H9 (cell line): ENCODE measurements around the gene VTCN1. TPM values are rescaled to one million over a fixed set of nuclear protein-coding genes. Genes with fewer than 3 reads are reported as not detected.

Experiments used
- DNase-seq: peaks from one replicate; pipeline ENCODE4 v3.0.0-alpha.2; 2017
- H2AFZ ChIP-seq: one replicate; pipeline ENCODE4 v1.6.1; 2013; ENCODE audit warnings: mild to moderate bottlenecking, low read length, control low read depth, moderate library complexity
- H2AK5ac ChIP-seq: 2 replicates; pipeline ENCODE4 v1.6.1; 2013; ENCODE audit warnings: low read length, control low read depth, mixed read lengths; ENCODE audit not compliant: insufficient read length
- H2BK120ac ChIP-seq: one replicate; pipeline ENCODE4 v1.6.1; 2013; ENCODE audit warnings: low read depth, mild to moderate bottlenecking, low read length, control low read depth, inconsistent platforms; ENCODE audit not compliant: poor library complexity, severe bottlenecking
- H2BK12ac ChIP-seq: 2 replicates; pipeline ENCODE4 v1.6.1; 2013; ENCODE audit warnings: low read length, control low read depth, mixed read lengths, low read depth; ENCODE audit not compliant: insufficient read length
- H2BK15ac ChIP-seq: 2 replicates; pipeline ENCODE4 v1.6.1; 2013; ENCODE audit warnings: low read depth, low read length, control low read depth
- H2BK20ac ChIP-seq: one replicate; pipeline ENCODE4 v1.6.1; 2013; ENCODE audit warnings: low read depth, mild to moderate bottlenecking, low read length, control low read depth, inconsistent platforms; ENCODE audit not compliant: poor library complexity, severe bottlenecking
- H2BK5ac ChIP-seq: 2 replicates; pipeline ENCODE4 v1.6.1; 2013; ENCODE audit warnings: low read length, control low read depth, mixed read lengths; ENCODE audit not compliant: insufficient read length
- H3K14ac ChIP-seq: 2 replicates; pipeline ENCODE4 v1.6.1; 2013; ENCODE audit warnings: low read length, control low read depth; ENCODE audit not compliant: insufficient read depth
- H3K18ac ChIP-seq: 2 replicates; pipeline ENCODE4 v1.6.1; 2013; ENCODE audit warnings: low read depth, mild to moderate bottlenecking, mixed read lengths, low read length, control low read depth; ENCODE audit not compliant: insufficient read length
- H3K23ac ChIP-seq: 2 replicates; pipeline ENCODE4 v1.6.1; 2013; ENCODE audit warnings: low read length, control low read depth, mixed read lengths, low read depth; ENCODE audit not compliant: insufficient read length
- H3K23me2 ChIP-seq: 2 replicates; pipeline ENCODE4 v1.6.1; 2013; ENCODE audit warnings: low read depth, mild to moderate bottlenecking, mixed read lengths, low read length, control low read depth; ENCODE audit not compliant: insufficient read length, poor library complexity, severe bottlenecking
- H3K27ac ChIP-seq: 2 replicates; pipeline ENCODE4 v1.5.1; 2013; ENCODE audit warnings: low read length, control low read depth, mixed read lengths, low read depth; ENCODE audit not compliant: insufficient read length
- H3K27me3 ChIP-seq: 2 replicates; pipeline ENCODE4 v1.6.1; 2013; ENCODE audit warnings: low read length, control low read depth, inconsistent platforms; ENCODE audit not compliant: insufficient read depth
- H3K4ac ChIP-seq: 2 replicates; pipeline ENCODE4 v1.6.1; 2013; ENCODE audit warnings: low read depth, mild to moderate bottlenecking, control low read depth, inconsistent platforms, low read length, moderate library complexity
- H3K4me1 ChIP-seq: 2 replicates; pipeline ENCODE4 v1.6.1; 2013; ENCODE audit warnings: low read length, control low read depth, inconsistent platforms; ENCODE audit not compliant: insufficient read depth
- H3K4me2 ChIP-seq: 2 replicates; pipeline ENCODE4 v1.6.1; 2013; ENCODE audit warnings: low read length, control low read depth, mixed read lengths; ENCODE audit not compliant: insufficient read length, insufficient read depth
- H3K56ac ChIP-seq: 2 replicates; pipeline ENCODE4 v1.6.1; 2013; ENCODE audit warnings: low read depth, mild to moderate bottlenecking, mixed read lengths, low read length, control low read depth; ENCODE audit not compliant: insufficient read length
- H3K79me1 ChIP-seq: 2 replicates; pipeline ENCODE4 v1.6.1; 2013; ENCODE audit warnings: low read depth, mild to moderate bottlenecking, moderate library complexity, low read length, control low read depth, inconsistent platforms; ENCODE audit not compliant: insufficient read depth, poor library complexity, severe bottlenecking
- H3K79me2 ChIP-seq: 2 replicates; pipeline ENCODE4 v1.6.1; 2013; ENCODE audit warnings: low read length, control low read depth, inconsistent platforms; ENCODE audit not compliant: insufficient read depth
- H3K9ac ChIP-seq: 2 replicates; pipeline ENCODE4 v1.6.1; 2013; ENCODE audit warnings: low read length, control low read depth, mixed read lengths; ENCODE audit not compliant: insufficient read length; ENCODE audit errors: extremely low read depth
- H3K9me3 ChIP-seq: one replicate; pipeline ENCODE4 v1.6.1; 2013; ENCODE audit warnings: low read depth, low read length, inconsistent platforms; ENCODE audit not compliant: control insufficient read depth
- H3T11ph ChIP-seq: one replicate; pipeline ENCODE4 v1.6.1; 2013; ENCODE audit warnings: mild to moderate bottlenecking, low read length, control low read depth, inconsistent platforms
- H4K20me1 ChIP-seq: one replicate; pipeline ENCODE4 v1.6.1; 2013; ENCODE audit not compliant: control insufficient read depth, insufficient read length, insufficient read depth
- H4K5ac ChIP-seq: 2 replicates; pipeline ENCODE4 v1.6.1; 2013; ENCODE audit warnings: low read depth, mild to moderate bottlenecking, mixed read lengths, low read length, control low read depth; ENCODE audit not compliant: insufficient read length
- H4K8ac ChIP-seq: replicated peaks from 2 replicates; pipeline ENCODE4 v1.6.1; 2013; ENCODE audit warnings: low read length, control low read depth, mixed read lengths, low read depth; ENCODE audit not compliant: insufficient read length
- H4K91ac ChIP-seq: 2 replicates; pipeline ENCODE4 v1.6.1; 2013; ENCODE audit warnings: low read depth, mild to moderate bottlenecking, moderate library complexity, mixed read lengths, low read length, control low read depth; ENCODE audit not compliant: insufficient read length
- H3K27ac Mint-ChIP-seq, 3 experiments: 2 replicates in 2 of 3; 3 replicates in 1 of 3; pipeline ENCODE4 v1.8.0; 2020 to 2021; ENCODE audit warnings: mixed read lengths in 3 of 3, mild to moderate bottlenecking in 1 of 3, moderate library complexity in 1 of 3
- H3K27me3 Mint-ChIP-seq: 2 replicates; pipeline ENCODE4 v1.8.0; 2021; ENCODE audit warnings: low read depth, mild to moderate bottlenecking, moderate library complexity, mixed read lengths
- H3K36me3 Mint-ChIP-seq, 3 experiments: 2 replicates in 2 of 3; 3 replicates in 1 of 3; pipeline ENCODE4 v1.8.0; 2020 to 2021; ENCODE audit warnings: low read depth in 3 of 3, mixed read lengths in 3 of 3; ENCODE audit not compliant: insufficient read depth in 1 of 3
- H3K4me1 Mint-ChIP-seq, 2 experiments: 2 replicates each; pipeline ENCODE4 v1.8.0; 2020; ENCODE audit warnings: mixed read lengths in 2 of 2
- H3K4me3 Mint-ChIP-seq, 2 experiments: 2 replicates in 1 of 2; 3 replicates in 1 of 2; pipeline ENCODE4 v1.8.0; 2020 to 2021; ENCODE audit warnings: mild to moderate bottlenecking in 2 of 2, mixed read lengths in 2 of 2, moderate library complexity in 1 of 2
- H3K9me3 Mint-ChIP-seq, 2 experiments: 2 replicates in 1 of 2; 3 replicates in 1 of 2; pipeline ENCODE4 v1.8.0; 2020; ENCODE audit warnings: mild to moderate bottlenecking in 2 of 2, mixed read lengths in 2 of 2, moderate library complexity in 1 of 2
- WGBS: extraction: QIAGEN DNeasy Blood & Tissue Kit; methylation state at CpG from one replicate; pipeline ENCODE4 v1.1.7; 2013; ENCODE audit warnings: missing lambda C conversion rate, low lambda C conversion rate, mixed read lengths; ENCODE audit not compliant: insufficient read length; ENCODE audit errors: extremely low coverage; 5-methylcytosine and 5-hydroxymethylcytosine counted together
- total RNA-seq: library from RNA; stranded (reverse); gene quantifications from 2 replicates; pipeline ENCODE4 v1.2.1, GENCODE V29; 2021
- TF ChIP-seq, protein P1 (sequence below): fragments of 200-600 bp; sonication (generic); conservative IDR thresholded peaks from 3 replicates; pipeline ENCODE4 v1.8.0; 2021; ENCODE audit warnings: antibody characterized with exemption, mild to moderate bottlenecking

VTCN1 gene
- total RNA-seq, 1 experiment from 2014 or later = 0.33 TPM

DNA sequence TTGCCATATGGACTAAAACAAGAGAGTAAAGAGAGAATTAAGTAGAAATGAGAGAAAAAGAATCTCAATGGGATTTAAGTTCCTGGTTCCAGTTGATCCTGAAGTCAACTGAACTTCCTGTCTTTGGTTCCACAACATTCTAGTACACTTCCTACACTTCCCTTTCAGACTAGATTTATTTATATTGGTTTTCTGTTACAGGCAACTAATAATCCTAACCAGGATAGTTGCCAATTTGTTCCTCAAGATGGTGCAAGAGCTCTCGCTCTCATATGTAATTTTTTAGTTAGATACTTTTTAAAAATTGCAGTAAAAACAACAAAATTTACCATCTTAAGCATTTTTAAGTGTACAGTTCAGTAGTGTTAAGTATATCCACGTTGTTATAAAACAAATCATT is 60.4 kb downstream of the VTCN1 start:
- no peak overlapping the region for H2AFZ ChIP-seq
- H2BK12ac ChIP-seq = no peak overlapping the region
- no peak overlapping the region for H2AK5ac ChIP-seq
- Mint-ChIP-seq H3K27me3 (no peaks in the 10 kb centered on the region), H3K4me1 (peaks cover 23 to 24% of the 10 kb centered on the region in 2 experiments), H3K4me3 (no peak overlapping the region), H3K9me3 (peaks cover 8 to 9% of the 10 kb centered on the region in 2 experiments; a peak in 4 of 5 replicates), H3K27ac (no peak overlapping the region), H3K36me3 (peaks cover 5 to 14% (median 11%) of the 10 kb centered on the region in 3 experiments; a peak in 6 of 7 replicates)
- H3K23me2 ChIP-seq = no peaks in the 10 kb centered on the region
- no peak overlapping the region for H4K91ac ChIP-seq
- no peak overlapping the region for H3T11ph ChIP-seq
- H3K18ac ChIP-seq = no peak overlapping the region
- H3K27ac ChIP-seq = no peak overlapping the region
- TF ChIP-seq, protein P1, sequence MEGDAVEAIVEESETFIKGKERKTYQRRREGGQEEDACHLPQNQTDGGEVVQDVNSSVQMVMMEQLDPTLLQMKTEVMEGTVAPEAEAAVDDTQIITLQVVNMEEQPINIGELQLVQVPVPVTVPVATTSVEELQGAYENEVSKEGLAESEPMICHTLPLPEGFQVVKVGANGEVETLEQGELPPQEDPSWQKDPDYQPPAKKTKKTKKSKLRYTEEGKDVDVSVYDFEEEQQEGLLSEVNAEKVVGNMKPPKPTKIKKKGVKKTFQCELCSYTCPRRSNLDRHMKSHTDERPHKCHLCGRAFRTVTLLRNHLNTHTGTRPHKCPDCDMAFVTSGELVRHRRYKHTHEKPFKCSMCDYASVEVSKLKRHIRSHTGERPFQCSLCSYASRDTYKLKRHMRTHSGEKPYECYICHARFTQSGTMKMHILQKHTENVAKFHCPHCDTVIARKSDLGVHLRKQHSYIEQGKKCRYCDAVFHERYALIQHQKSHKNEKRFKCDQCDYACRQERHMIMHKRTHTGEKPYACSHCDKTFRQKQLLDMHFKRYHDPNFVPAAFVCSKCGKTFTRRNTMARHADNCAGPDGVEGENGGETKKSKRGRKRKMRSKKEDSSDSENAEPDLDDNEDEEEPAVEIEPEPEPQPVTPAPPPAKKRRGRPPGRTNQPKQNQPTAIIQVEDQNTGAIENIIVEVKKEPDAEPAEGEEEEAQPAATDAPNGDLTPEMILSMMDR = peak; percentile 32; the same call in 2 of the 3 replicates
- H3K4me1 ChIP-seq = peaks cover 3% of the 10 kb centered on the region; the same call in 1 of the 2 replicates
- no peaks in the 10 kb centered on the region for H3K79me2 ChIP-seq
- no peaks in the 10 kb centered on the region for H3K27me3 ChIP-seq
- H3K9ac ChIP-seq = no peak overlapping the region
- H4K8ac ChIP-seq = no peak overlapping the region
- WGBS = no CpG with 5 or more reads among the region's 2 CpGs
- H2BK20ac ChIP-seq = no peak overlapping the region
- no peak overlapping the region for H2BK5ac ChIP-seq
- no peak overlapping the region for H3K56ac ChIP-seq
- no peak for DNase-seq
- H3K23ac ChIP-seq = no peak overlapping the region
- no peak overlapping the region for H3K4me2 ChIP-seq
- H3K14ac ChIP-seq = no peak overlapping the region
- no peaks in the 10 kb centered on the region for H3K79me1 ChIP-seq
- no peak overlapping the region for H2BK120ac ChIP-seq
- no peaks in the 10 kb centered on the region for H4K20me1 ChIP-seq
- H2BK15ac ChIP-seq = no peak overlapping the region
- no peak overlapping the region for H3K4ac ChIP-seq
- no peaks in the 10 kb centered on the region for H3K9me3 ChIP-seq
- H4K5ac ChIP-seq = no peak overlapping the region
